Measurements from ENCODE around the gene VMP1. TPM values are rescaled to one million over a fixed set of nuclear protein-coding genes. Genes with fewer than 3 reads are reported as not detected.
"Not testable (repeated sequence)": the region's sequence is repeated elsewhere in the genome, so short reads cannot be mapped to it uniquely, and the experiment has no call there.

VMP1 gene
- total RNA-seq, 1 experiment from 2014 or later, result 150 TPM

DNA sequence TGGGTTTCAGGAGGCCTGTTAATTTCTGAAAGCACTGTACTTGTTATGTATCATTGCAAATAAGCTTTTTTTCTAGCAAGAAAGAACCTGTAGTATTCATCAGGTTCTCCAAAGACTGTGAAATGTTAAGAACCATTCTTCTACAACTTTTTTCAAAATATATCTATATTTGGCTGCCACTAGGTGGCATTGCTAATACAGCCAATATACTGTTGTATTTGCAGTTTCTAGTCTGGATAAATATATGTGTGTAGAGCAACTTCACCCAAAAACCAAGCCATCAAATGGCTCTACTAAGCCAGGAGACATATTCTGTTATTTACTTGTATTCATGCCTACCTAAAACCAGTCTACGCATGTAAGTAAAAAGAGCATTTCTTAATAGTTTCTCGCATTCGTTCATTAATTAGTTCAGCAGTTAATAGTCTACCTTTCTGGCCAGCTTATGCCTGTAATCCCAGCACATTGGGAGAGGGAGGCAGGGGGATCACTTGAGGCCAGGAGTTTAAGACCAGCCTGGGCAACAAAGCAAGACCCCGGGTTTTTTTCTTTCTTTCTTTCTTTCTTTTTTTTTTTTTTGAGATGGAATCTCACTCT, 39.5 kb downstream of the VMP1 start:
- in situ Hi-C loops (cut with HindIII; ENCODE audit: low pct_unique_long_range_greater_than_20kb, low sequenced_read_pairs), result no loop called here
- DNase-seq (ENCODE audit: low read depth), result peak; percentile 44

GRCh38 chr17:59748591-59748990, 41.1 kb downstream of the VMP1 start:
- no peak for DNase-seq (ENCODE audit: low read depth)
- in situ Hi-C loops (cut with HindIII; ENCODE audit: low pct_unique_long_range_greater_than_20kb, low sequenced_read_pairs), result no loop called here

- in situ Hi-C loops (cut with HindIII; ENCODE audit: low pct_unique_long_range_greater_than_20kb, low sequenced_read_pairs), result no loop called here
- no peak for DNase-seq (ENCODE audit: low read depth)
Observed at GRCh38 chr17:59751955-59752413, 44.5 kb downstream of the VMP1 start.

DNA sequence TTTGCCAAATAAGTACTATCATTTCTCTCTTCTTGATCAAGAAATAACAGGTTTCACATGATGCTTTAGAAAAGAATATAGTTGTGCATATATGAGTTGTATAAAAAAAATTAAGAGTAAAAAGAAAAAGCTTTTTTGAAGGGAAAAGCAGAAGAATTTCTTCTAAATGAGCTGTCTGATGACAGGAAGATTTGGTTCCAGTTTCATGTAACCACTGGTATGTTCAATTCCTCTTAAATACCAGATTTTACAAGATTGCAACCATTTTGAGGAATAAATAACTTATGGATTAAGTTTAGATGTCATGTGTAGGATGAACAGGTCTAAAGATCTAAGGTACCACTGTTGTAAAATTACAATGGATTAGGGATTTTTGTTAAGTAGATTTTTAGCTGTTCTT, 45.0 kb downstream of the VMP1 start:
- in situ Hi-C loops (cut with HindIII; ENCODE audit: low pct_unique_long_range_greater_than_20kb, low sequenced_read_pairs), result no loop called here

GRCh38 chr17:59752922-59753321, 45.5 kb downstream of the VMP1 start:
- in situ Hi-C loops (cut with HindIII; ENCODE audit: low pct_unique_long_range_greater_than_20kb, low sequenced_read_pairs), result no loop called here

More for the DNA sequence above, 45.0 kb downstream of the VMP1 start:
- no peak for DNase-seq (ENCODE audit: low read depth)

DNA sequence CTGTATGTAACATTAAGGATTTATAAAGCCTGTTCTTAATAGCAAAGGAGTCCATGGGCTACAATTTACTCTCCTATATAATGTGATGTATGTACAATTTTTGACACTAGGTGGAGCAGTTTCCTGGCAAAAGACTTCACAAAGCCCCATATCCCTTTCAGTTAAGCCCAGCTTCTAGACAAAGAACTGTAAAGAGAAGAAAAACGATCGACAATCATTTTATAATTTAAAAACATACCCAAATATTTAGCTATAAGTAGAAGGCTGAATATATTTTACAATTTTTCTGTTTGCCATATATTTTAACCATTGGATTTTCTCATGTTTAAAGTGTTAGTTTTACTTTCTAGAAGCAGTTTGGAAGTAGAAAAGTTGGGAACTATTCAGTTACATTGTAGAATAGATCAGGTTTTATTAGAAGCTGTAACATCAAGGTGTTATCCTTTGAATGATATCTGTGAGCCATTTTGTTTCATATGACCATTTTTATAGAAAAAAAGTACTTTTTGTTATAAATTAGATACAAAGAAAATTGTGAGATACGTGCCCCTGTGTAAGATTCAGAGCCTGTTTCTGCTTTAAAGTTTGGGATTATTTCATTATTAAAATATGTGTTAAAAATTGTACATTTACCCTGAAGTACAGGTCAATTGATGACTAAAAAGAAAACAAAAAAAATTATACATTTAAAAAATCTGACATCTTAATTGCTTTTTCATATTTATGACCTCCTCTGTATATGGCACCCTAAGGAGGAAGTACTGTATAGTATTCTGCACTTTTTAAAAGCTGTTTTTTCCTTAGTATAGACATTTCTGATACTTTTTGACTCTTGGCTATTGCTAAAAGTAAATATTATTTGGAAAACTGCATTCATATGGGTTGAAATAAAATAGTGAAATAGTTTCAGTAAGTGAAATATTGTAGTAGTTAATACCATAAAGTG, 46.3 kb downstream of the VMP1 start:
- DNase-seq (ENCODE audit: low read depth), result peak; percentile 84
- in situ Hi-C loops (cut with HindIII; ENCODE audit: low pct_unique_long_range_greater_than_20kb, low sequenced_read_pairs), result no loop called here

More at GRCh38 chr17:59752922-59753321, 45.5 kb downstream of the VMP1 start:
- DNase-seq (ENCODE audit: low read depth), result no peak

GRCh38 chr17:59754552-59754951, 47.1 kb downstream of the VMP1 start:
- DNase-seq (ENCODE audit: low read depth), result peak; percentile 94
- in situ Hi-C loops (cut with HindIII; ENCODE audit: low pct_unique_long_range_greater_than_20kb, low sequenced_read_pairs), result no loop called here

DNA sequence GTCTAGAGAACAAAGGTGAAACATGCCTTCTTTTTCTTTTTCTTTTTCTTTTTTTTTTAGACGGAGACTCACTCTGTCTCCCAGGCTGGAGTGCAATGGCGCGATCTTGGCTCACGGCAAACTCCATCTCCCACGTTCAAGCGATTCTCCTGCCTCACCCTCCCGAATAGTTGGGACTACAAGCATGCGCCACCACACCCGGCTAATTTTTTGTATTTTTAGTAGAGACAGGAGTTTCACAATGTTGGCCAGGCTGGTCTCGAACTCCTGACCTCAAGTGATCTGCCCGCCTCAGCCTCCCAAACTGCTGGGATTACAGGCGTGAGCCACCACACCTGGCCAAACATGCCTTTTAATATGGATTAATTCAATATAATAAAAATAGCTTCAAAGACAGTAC, 47.6 kb downstream of the VMP1 start:
- DNase-seq (ENCODE audit: low read depth); in situ Hi-C loops (cut with HindIII; ENCODE audit: low pct_unique_long_range_greater_than_20kb, low sequenced_read_pairs): not testable (repeated sequence)

DNA sequence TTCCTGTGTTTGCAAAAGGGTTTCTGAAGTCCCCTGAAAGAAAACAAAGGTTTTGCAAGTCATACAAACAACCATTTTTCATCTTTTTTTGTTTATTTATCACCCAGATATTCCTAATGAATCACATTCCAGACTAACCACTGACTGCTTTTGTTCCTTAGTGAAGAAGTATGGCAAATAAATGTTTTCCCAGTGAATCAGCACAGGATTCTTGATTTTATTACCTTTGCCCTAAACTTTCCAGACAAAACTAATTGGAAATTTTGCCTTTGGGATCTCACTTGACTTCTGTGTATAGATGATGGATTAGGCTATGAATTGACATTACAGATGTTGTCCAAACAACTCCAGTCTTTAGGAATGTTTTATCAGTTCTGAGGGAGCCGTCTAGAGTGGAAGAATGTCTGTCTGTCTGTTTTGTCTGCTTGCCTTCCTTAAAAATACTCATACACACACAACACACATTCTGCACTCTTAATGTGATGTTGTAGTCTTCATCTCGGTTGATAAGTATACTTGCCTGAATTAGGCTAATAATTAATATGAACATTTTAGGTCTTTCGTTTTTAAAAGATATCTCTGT, 48.9 kb downstream of the VMP1 start:
- DNase-seq (ENCODE audit: low read depth), result peak; percentile 99
- in situ Hi-C loops (cut with HindIII; ENCODE audit: low pct_unique_long_range_greater_than_20kb, low sequenced_read_pairs), result no loop called here

GRCh38 chr17:59757043-59757442, 49.6 kb downstream of the VMP1 start:
- DNase-seq (ENCODE audit: low read depth), result no peak
- in situ Hi-C loops (cut with HindIII; ENCODE audit: low pct_unique_long_range_greater_than_20kb, low sequenced_read_pairs), result no loop called here

DNA sequence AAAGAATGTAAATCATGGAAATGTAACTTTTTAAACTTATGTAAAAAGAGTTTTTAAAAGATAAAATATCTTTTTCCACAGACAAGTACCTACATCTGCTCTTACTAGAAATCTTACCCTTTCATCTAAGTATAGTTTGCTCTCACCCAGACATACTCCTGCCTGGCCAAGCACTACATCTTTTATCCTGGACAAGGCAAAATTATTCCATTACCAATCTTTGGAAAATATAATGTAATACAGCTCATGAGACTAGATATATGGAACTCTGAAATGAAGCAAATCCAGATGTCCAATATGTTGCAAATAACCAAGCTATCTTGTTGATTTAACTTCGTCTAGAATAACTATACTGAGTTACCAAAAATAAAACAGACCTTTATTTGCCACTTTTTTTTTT, 50.0 kb downstream of the VMP1 start:
- in situ Hi-C loops (cut with HindIII; ENCODE audit: low pct_unique_long_range_greater_than_20kb, low sequenced_read_pairs), result no loop called here
- DNase-seq (ENCODE audit: low read depth), result no peak

GRCh38 chr17:59757881-59758385, 50.5 kb downstream of the VMP1 start:
- in situ Hi-C loops (cut with HindIII; ENCODE audit: low pct_unique_long_range_greater_than_20kb, low sequenced_read_pairs), result no loop called here
- no peak for DNase-seq (ENCODE audit: low read depth)

DNA sequence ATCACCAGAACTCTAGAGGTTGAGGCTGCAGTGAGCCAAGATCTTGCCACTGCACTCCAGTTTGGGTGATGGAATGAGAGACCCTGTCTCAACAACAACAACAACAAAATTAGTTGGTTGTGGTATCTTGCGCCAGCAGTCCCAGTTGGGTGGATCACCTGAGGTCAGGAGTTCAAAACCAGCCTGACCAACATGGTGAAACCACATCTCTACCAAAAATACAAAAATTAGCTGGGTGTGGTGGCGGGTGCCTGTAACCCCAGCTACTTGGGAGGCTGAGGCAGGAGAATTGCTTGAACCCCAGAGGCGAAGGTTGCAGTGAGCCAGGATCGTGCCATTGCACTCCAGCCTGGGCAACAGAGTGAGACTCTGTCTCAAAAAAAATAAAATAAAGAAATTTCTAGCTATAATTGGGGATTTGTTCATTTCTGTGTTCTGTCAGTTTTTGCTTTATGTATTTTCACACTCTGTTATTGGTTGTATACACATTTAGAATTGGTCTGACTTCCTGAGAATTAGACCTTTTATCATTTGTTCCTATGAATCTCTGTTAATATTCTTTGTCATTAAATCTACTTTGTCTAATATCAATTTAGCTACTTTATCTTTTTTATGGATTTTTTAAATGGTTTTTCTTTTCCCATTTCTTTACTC, 51.7 kb downstream of the VMP1 start:
- DNase-seq (ENCODE audit: low read depth); in situ Hi-C loops (cut with HindIII; ENCODE audit: low pct_unique_long_range_greater_than_20kb, low sequenced_read_pairs): not testable (repeated sequence)

DNA sequence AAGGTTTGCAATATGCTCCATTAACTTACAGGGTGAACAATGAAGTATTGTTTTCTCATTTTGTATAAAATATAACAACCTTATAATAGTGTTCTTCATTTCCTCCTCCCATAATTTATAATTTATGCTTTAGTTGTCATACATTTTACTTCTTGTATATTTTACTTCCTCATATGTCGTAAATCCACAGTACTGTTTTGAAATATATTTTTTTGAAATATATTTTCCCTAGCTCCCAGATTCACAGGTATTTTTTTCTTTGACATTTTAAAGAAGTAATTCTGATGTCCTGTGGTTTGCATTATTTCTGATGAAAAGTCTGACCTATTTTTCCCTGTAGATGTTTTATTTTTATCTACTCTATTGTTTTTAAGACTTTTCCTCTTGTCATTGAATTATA, 52.7 kb downstream of the VMP1 start:
- in situ Hi-C loops (cut with HindIII; ENCODE audit: low pct_unique_long_range_greater_than_20kb, low sequenced_read_pairs), result no loop called here
- DNase-seq (ENCODE audit: low read depth), result no peak

GRCh38 chr17:59761385-59762048, 54.1 kb downstream of the VMP1 start:
- in situ Hi-C loops (cut with HindIII; ENCODE audit: low pct_unique_long_range_greater_than_20kb, low sequenced_read_pairs), result no loop called here
- DNase-seq (ENCODE audit: low read depth), result peak; percentile 30

DNA sequence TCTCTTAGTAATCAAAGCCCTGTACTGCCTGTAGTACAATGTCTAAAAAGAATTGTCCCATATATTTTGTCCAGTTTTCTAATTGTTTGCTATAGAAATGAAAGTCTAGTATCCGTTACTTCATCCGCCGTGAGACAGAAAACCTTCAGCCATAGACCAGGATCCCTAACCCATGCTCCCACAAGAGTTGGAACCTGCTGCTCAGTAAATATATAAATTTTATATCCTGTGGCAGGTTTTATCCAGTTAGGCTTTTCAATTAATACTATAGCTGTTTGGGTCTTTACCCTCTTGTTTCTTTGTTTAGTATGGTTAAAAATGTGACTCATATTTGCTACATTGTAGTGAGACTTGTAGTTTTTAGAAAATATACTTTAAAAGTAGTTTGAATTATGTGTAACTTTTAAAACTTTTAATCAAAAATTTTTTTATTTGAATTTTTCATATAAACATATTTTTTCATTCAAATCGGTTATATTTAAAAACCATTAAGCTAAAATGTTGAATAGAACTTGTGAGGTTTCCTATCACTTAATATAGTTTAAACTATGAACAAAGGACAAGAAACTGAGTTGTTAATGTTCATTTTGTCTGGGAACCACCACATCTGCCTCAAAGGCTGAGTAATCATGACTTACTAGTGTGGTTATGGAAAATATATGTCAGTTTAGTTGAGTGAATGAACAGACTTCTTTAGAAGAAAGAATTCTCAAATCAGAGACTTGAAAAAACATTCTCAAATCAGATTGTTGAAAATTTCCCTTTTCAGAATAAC, 54.8 kb downstream of the VMP1 start:
- DNase-seq (ENCODE audit: low read depth), result peak; percentile 25

DNA sequence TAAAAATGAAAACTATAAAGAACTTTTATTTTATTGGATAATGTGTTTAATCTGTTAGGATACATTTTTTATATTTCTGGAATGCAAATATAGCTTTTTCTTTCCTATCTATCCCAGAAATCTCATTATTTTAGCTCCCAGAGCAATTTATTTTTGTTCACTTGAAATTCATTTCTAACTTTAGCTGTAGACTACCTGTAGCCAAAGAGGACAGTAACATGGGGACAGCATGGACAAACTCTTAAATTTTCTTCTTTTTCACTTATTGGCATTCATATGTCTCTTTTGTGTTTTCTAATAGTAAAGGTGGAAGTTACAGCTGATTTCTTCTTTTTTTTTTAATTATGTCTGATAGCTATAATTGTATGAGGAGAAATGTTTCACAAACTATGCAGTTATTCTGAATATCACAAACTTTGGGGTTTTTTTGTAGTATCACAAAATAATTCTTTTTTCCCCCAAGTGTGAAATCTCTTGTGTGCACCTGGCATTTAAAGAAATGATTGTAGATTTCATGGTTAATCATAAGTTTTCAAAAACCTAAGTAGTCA, 55.4 kb downstream of the VMP1 start:
- DNase-seq (ENCODE audit: low read depth), result no peak
- in situ Hi-C loops (cut with HindIII; ENCODE audit: low pct_unique_long_range_greater_than_20kb, low sequenced_read_pairs), result no loop called here

More for the DNA sequence above, 54.8 kb downstream of the VMP1 start:
- in situ Hi-C loops (cut with HindIII; ENCODE audit: low pct_unique_long_range_greater_than_20kb, low sequenced_read_pairs), result no loop called here
